Stomach (tissue), 4 donors: ENCODE results near the gene BMP6.

ENCODE experiments used
- POLR2A ChIP-seq, 4 donors: fragments of 450-650 bp; IDR thresholded peaks; one replicate each; pipeline ENCODE4 v1.6.1; 2016; ENCODE audit warnings: antibody characterized with exemption in 4 of 4, control low read depth in 2 of 4, mild to moderate bottlenecking in 1 of 4, moderate library complexity in 1 of 4
- TF ChIP-seq, protein P1 (sequence below), 7 experiments: fragments of 450-650 bp in 4 of 7; fragments of 200-600 bp in 3 of 7; sonication (generic) in 3 of 7; IDR thresholded peaks; one replicate each; pipeline ENCODE4 v1.5.1; 2016 to 2019; ENCODE audit warnings: antibody characterized with exemption in 7 of 7, control low read depth in 2 of 7, mild to moderate bottlenecking in 1 of 7

DNA sequence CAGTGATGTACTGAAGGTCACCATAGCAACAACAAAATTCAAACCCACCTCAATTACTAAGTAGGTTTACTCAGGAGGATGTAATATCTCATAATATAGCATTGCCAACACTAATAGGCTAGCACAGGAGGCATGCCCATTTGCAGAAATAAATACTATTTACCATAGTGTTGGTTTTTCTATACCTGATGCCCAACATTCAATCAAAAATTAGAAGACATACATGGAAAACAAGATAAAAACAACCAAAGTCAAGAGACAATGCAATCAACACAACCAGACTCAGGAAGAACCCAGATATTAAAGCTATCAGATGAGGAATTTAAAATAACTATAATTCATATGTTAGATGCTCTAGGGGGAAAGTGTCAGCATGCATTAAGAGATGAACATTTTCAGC is 199.0 kb downstream of the BMP6 start:
- no peak for TF ChIP-seq POLR2A (IDR thresholded peaks at IDR 0.05)
- TF ChIP-seq, protein P1, sequence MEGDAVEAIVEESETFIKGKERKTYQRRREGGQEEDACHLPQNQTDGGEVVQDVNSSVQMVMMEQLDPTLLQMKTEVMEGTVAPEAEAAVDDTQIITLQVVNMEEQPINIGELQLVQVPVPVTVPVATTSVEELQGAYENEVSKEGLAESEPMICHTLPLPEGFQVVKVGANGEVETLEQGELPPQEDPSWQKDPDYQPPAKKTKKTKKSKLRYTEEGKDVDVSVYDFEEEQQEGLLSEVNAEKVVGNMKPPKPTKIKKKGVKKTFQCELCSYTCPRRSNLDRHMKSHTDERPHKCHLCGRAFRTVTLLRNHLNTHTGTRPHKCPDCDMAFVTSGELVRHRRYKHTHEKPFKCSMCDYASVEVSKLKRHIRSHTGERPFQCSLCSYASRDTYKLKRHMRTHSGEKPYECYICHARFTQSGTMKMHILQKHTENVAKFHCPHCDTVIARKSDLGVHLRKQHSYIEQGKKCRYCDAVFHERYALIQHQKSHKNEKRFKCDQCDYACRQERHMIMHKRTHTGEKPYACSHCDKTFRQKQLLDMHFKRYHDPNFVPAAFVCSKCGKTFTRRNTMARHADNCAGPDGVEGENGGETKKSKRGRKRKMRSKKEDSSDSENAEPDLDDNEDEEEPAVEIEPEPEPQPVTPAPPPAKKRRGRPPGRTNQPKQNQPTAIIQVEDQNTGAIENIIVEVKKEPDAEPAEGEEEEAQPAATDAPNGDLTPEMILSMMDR (IDR thresholded peaks at IDR 0.05), result no peak
